Measurements from ENCODE around the gene PFDN2. TPM values are rescaled to one million over a fixed set of nuclear protein-coding genes. Genes with fewer than 3 reads are reported as not detected.

Gene PFDN2
- total RNA-seq, 1 donor from 2014 or later: 74.1 TPM

GRCh38 chr1:161159913-161160243, 42.0 kb upstream of the PFDN2 start:
- Mint-ChIP-seq H3K4me1 (peaks cover 35% of the 10 kb centered on the region), H3K4me3 (peak overlapping the region; percentile 95), H3K27me3 (ENCODE audit: insufficient read depth, low read depth) (peaks cover 7% of the 10 kb centered on the region), H3K27ac (peak overlapping the region; percentile 85), H3K9me3 (no peaks in the 10 kb centered on the region), H3K36me3 (peaks cover 23% of the 10 kb centered on the region)
- H3K79me2 ChIP-seq (ENCODE audit: low read depth): peaks cover 22% of the 10 kb centered on the region
- H3K27ac ChIP-seq: peak overlapping the region; percentile 79
- peak overlapping the region; percentile 70 for H3K4me2 ChIP-seq
- no peaks in the 10 kb centered on the region for H3K9me3 ChIP-seq (ENCODE audit: low read depth)
- H3K36me3 ChIP-seq: no peaks in the 10 kb centered on the region
- H2AFZ ChIP-seq (replicated peaks): peak overlapping the region; percentile 94
- H3K27me3 ChIP-seq: no peaks in the 10 kb centered on the region
- H3K9ac ChIP-seq: peak overlapping the region; percentile 77
- no peak for DNase-seq (ENCODE audit: low spot score)
- H3K4me3 ChIP-seq: peak overlapping the region; percentile 82
- TF ChIP-seq EZH2phosphoT487 (IDR thresholded peaks at IDR 0.05): no peak
- no peak for TF ChIP-seq EZH2 (IDR thresholded peaks at IDR 0.05)
- no peak for TF ChIP-seq CTCF (IDR thresholded peaks at IDR 0.05)
- H3F3A ChIP-seq (ENCODE audit: low read depth): peaks cover 20% of the 10 kb centered on the region
- H4K20me1 ChIP-seq (ENCODE audit: low read depth): no peaks in the 10 kb centered on the region
- H3K4me1 ChIP-seq: peaks cover 6% of the 10 kb centered on the region

DNA sequence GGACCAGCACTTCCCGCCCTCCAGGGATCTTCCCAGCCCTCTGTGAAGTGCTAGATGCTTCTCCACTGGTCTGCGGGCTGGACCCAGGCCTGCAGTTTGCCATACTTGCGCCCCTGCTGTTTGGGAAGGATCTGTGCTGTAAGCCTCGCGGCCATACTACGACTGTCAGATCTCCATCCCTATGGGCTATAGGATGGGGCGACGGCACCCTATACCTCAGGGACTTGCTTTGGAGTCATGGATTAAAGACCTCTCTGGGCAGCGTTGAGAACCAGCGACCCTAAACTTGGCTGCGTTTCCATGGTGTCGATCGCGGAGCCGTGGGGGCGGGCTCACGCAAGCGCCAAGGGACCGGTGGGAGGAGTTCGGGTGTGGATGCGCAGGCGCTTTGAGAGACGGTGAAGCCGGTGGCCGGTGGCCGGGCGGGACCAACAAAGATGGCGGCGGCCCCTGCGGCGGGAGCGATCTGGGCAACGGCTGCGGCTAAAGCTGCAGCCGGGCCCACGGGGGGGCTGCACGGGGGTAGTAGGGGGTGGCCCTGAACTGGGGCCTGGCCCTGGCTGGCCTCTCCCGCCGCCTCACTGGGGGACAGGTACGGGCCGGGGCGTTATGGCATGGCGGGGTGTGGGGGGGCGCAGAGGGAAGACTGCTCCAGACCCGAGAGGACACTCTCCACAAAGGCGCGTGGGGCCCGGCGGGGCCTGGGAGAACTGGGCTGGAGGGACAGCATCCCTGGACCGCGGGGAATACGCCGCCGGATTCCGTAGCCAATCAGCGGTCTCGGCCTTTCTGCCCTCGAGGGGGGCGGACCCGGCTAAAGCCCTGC, 41.5 kb upstream of the PFDN2 start, which contains the start of gene USP21:
Gene USP21, plus strand, starts transcription at position 414 of the 826 bp plus-strand sequence. CDS start 1,141 bp downstream, outside the sequence.
- Histone ChIP-seq H2AFZ (replicated peaks) (peak within 1 kb of the TSS; percentile 94), H3K36me3 (no peaks in the 10 kb centered on the region), H4K20me1 (ENCODE audit: low read depth) (no peaks in the 10 kb centered on the region), H3K9me3 (ENCODE audit: low read depth) (no peaks in the 10 kb centered on the region), H3K9ac (peak within 1 kb of the TSS; percentile 77), H3F3A (ENCODE audit: low read depth) (peaks cover 18% of the 10 kb centered on the region), H3K27ac (peak within 1 kb of the TSS; percentile 79), H3K4me2 (peak within 1 kb of the TSS; percentile 70), H3K27me3 (no peaks in the 10 kb centered on the region), H3K4me1 (peaks cover 6% of the 10 kb centered on the region), H3K4me3 (peak within 1 kb of the TSS; percentile 82), H3K79me2 (ENCODE audit: low read depth) (peaks cover 27% of the 10 kb centered on the region)
- DNase-seq (ENCODE audit: low spot score): peak; percentile 97
- Mint-ChIP-seq H3K36me3 (peaks cover 23% of the 10 kb centered on the region), H3K27ac (peak within 1 kb of the TSS; percentile 85), H3K9me3 (no peaks in the 10 kb centered on the region), H3K4me1 (peaks cover 36% of the 10 kb centered on the region), H3K27me3 (ENCODE audit: insufficient read depth, low read depth) (peaks cover 7% of the 10 kb centered on the region), H3K4me3 (peak within 1 kb of the TSS; percentile 95)
- TF ChIP-seq EZH2 (IDR thresholded peaks at IDR 0.05): no peak
- peak; percentile 25 for TF ChIP-seq CTCF (IDR thresholded peaks at IDR 0.05)

DNA sequence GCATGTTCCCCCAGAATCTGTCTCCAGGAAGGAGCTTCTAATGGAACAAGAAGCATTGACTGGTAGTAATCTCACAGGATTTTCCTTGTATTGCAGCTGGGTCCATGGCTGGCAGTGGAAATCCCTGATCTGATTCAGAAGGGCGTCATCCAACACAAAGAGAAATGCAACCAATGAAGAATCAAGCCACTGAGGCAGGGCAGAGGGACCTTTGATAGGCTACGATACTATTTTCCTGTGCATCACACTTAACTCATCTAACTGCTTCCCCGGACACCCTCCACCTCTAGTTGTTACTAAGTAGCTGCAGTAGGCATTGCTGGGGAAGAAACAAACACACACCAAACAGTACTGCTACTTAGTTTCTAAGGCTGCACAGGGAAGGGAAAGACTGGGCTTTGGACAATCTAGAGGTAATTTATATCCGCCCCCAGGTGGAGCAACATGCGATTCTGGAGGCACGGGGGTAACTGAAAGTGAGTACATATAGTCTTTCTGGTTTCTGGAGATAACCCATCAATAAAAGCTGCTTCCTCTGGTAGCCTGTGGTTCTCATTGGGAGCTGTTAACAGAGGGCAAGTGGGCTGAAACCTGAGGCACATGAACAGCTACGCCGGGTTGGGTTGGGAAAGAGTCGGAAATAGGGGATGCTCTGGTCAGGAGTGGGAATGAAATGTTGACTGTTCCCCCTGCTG, 40.6 kb upstream of the PFDN2 start:
- DNase-seq (ENCODE audit: low spot score): no peak
- no peak overlapping the region for H2AFZ ChIP-seq (replicated peaks)

More for the DNA sequence above, 40.6 kb upstream of the PFDN2 start:
- Histone ChIP-seq H3F3A (ENCODE audit: low read depth) (peaks cover 18% of the 10 kb centered on the region), H3K4me2 (peak overlapping the region; percentile 70), H3K9ac (no peak overlapping the region), H3K4me3 (peak overlapping the region; percentile 82), H3K27ac (no peak overlapping the region), H3K9me3 (ENCODE audit: low read depth) (no peaks in the 10 kb centered on the region), H3K27me3 (no peaks in the 10 kb centered on the region), H3K4me1 (peaks cover 6% of the 10 kb centered on the region), H3K36me3 (no peaks in the 10 kb centered on the region), H3K79me2 (ENCODE audit: low read depth) (peaks cover 30% of the 10 kb centered on the region), H4K20me1 (ENCODE audit: low read depth) (no peaks in the 10 kb centered on the region)
- peak overlapping the region; percentile 79 for H3K27ac Mint-ChIP-seq
- no peak for TF ChIP-seq CTCF (IDR thresholded peaks at IDR 0.05)
- TF ChIP-seq EZH2phosphoT487 (IDR thresholded peaks at IDR 0.05): no peak
- TF ChIP-seq EZH2 (IDR thresholded peaks at IDR 0.05): no peak
- peaks cover 18% of the 10 kb centered on the region for H3K36me3 Mint-ChIP-seq
- peak overlapping the region; percentile 95 for H3K4me3 Mint-ChIP-seq
- H3K9me3 Mint-ChIP-seq: no peaks in the 10 kb centered on the region
- H3K4me1 Mint-ChIP-seq: peaks cover 41% of the 10 kb centered on the region
- H3K27me3 Mint-ChIP-seq (ENCODE audit: insufficient read depth, low read depth): peaks cover 7% of the 10 kb centered on the region
